ENCODE results near the gene CTDSP1. TPM values are rescaled to one million over a fixed set of nuclear protein-coding genes. Genes with fewer than 3 reads are reported as not detected.

CTDSP1 gene
- total RNA-seq, 4 donors from 2014 or later, result 47.3 to 87.4 (median 58.0) TPM

DNA sequence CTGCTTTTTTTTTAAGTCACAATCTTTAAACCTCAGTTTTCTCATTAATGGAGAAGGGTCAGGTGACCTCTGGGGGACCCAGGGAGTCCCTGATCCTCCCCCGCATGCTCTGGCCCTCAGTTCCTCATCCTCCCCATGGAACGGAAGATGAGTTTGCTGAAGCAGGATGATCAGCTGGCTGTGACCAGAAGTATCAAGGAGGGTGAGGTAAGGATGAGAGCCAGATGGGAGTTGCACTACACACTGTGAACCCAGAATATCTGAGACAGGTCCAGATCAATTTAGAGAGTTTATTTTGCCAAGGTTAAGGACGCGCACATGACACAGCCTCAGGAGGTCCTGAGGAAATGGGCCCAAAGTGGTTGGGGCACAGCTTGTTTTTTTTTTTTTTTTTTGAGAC, 39.2 kb upstream of the CTDSP1 start:
- H3K36me3 ChIP-seq, result no peaks in the 10 kb centered on the region
- no peaks in the 10 kb centered on the region for H3K9me3 ChIP-seq
- H3K27me3 ChIP-seq, result no peaks in the 10 kb centered on the region
- no peak for DNase-seq
- H3K4me1 ChIP-seq, result no peaks in the 10 kb centered on the region
- intact Hi-C loops (cut with DNase I), result no loop called here
- H3K27ac ChIP-seq, result no peak overlapping the region
- TF ChIP-seq POLR2A (IDR thresholded peaks at IDR 0.05), result no peak
- no peak for TF ChIP-seq CTCF (IDR thresholded peaks at IDR 0.05)
- 87% methylated on average over 3 of the region's 4 CpGs; no CpG with 5 or more reads in 1 of the 2 donors for WGBS, 2 donors
- no peak overlapping the region for H3K4me3 ChIP-seq

DNA sequence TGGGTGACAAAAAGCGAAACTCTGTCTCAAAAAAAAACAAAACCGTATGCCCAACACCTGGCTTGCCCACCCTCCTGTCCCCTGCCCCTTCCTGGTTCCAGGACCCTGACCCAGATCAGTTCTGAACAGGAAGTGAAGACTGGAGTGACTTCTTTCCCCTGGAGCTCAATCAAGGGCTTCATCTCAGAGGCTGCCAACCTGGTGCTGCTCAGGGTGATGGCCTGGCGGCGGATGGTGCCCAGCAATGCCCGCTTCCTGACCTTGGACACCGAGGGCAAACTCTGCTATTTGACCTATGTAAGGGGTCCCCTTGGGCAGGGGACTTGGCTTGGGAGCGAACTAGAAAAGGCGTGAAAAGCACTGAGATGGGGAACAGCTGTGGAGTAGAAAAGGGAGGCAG, 37.1 kb upstream of the CTDSP1 start:
- Histone ChIP-seq H3K36me3 (no peaks in the 10 kb centered on the region), H3K9me3 (peaks cover 0 to 10% (median 0%) of the 10 kb centered on the region in 3 donors), H3K27ac (no peak overlapping the region), H3K4me1 (peaks cover 0 to 6% (median 0%) of the 10 kb centered on the region in 3 donors), H3K4me3 (no peak overlapping the region), H3K27me3 (no peaks in the 10 kb centered on the region)
- intact Hi-C loops (cut with DNase I), result no loop called here
- no peak for DNase-seq
- WGBS, 2 donors, result 89% methylated on average over 7 to 8 of the region's 8 CpGs
- TF ChIP-seq POLR2A (IDR thresholded peaks at IDR 0.05), result no peak
- TF ChIP-seq CTCF (IDR thresholded peaks at IDR 0.05), result no peak

- H3K36me3 ChIP-seq, result no peaks in the 10 kb centered on the region
- DNase-seq, result no peak
- no peak overlapping the region for H3K27ac ChIP-seq
- no peak for TF ChIP-seq POLR2A (IDR thresholded peaks at IDR 0.05)
- TF ChIP-seq CTCF (IDR thresholded peaks at IDR 0.05), result no peak
- H3K9me3 ChIP-seq, result peaks cover 0 to 10% (median 0%) of the 10 kb centered on the region in 3 donors
- no peaks in the 10 kb centered on the region for H3K27me3 ChIP-seq
- intact Hi-C loops (cut with DNase I), result no loop called here
- peaks cover 0 to 17% (median 6%) of the 10 kb centered on the region in 3 donors for H3K4me1 ChIP-seq
- 73 to 80% methylated on average over 3 of the region's 3 CpGs for WGBS, 2 donors
- no peak overlapping the region for H3K4me3 ChIP-seq
These were observed 35.9 kb upstream of the CTDSP1 start for GRCh38 chr2:218363736-218364135.

GRCh38 chr2:218364196-218364595, 35.5 kb upstream of the CTDSP1 start:
- H3K27ac ChIP-seq, result no peak overlapping the region
- H3K36me3 ChIP-seq, result no peaks in the 10 kb centered on the region
- WGBS, 2 donors, result 88 to 90% methylated on average over 5 to 6 of the region's 6 CpGs
- no peaks in the 10 kb centered on the region for H3K27me3 ChIP-seq
- TF ChIP-seq POLR2A (IDR thresholded peaks at IDR 0.05) (no peak), CTCF (IDR thresholded peaks at IDR 0.05) (no peak)
- no peak overlapping the region for H3K4me3 ChIP-seq
- intact Hi-C loops (cut with DNase I), result no loop called here
- peaks cover 0 to 18% (median 6%) of the 10 kb centered on the region in 3 donors for H3K4me1 ChIP-seq
- peaks cover 0 to 10% (median 0%) of the 10 kb centered on the region in 3 donors for H3K9me3 ChIP-seq
- DNase-seq, result no peak

GRCh38 chr2:218366621-218367414, 32.9 kb upstream of the CTDSP1 start:
- Histone ChIP-seq H3K9me3 (peaks cover 0 to 10% (median 0%) of the 10 kb centered on the region in 3 donors), H3K4me1 (peaks cover 0 to 18% (median 6%) of the 10 kb centered on the region in 3 donors), H3K36me3 (no peaks in the 10 kb centered on the region), H3K27ac (peak overlapping the region; percentile 83 to 93 (median 92)), H3K27me3 (no peaks in the 10 kb centered on the region), H3K4me3 (peak overlapping the region; percentile 51 to 70 (median 60))
- 85% methylated on average over 5 of the region's 9 CpGs; no CpG with 5 or more reads in 1 of the 2 donors for WGBS, 2 donors
- intact Hi-C loops (cut with DNase I), result no loop called here
- DNase-seq, result no peak
- no peak for TF ChIP-seq CTCF (IDR thresholded peaks at IDR 0.05)
- no peak for TF ChIP-seq POLR2A (IDR thresholded peaks at IDR 0.05)
